Osteoblast (primary cell): ENCODE data around the gene MKRN3. TPM values are rescaled to one million over a fixed set of nuclear protein-coding genes. Genes with fewer than 3 reads are reported as not detected.
A peak's percentile ranks its signal among the peaks of the same experiment; 100 is the strongest.

Experiments
- DNase-seq: peaks from one replicate; pipeline ENCODE4 v3.0.0; 2011; ENCODE audit warnings: low spot score, mixed read lengths; ENCODE audit not compliant: insufficient read length; ENCODE audit errors: missing footprints
- H2AFZ ChIP-seq: 2 replicates; pipeline ENCODE4 v1.6.0; 2011; ENCODE audit warnings: mild to moderate bottlenecking, low read length
- H3K27ac ChIP-seq: 2 replicates; pipeline ENCODE4 v1.5.1; 2011; ENCODE audit warnings: mild to moderate bottlenecking, low read depth, low read length, moderate library complexity
- H3K27me3 ChIP-seq: 2 replicates; pipeline ENCODE4 v1.6.0; 2012; ENCODE audit warnings: mild to moderate bottlenecking, control low read depth, inconsistent platforms, low read length, moderate library complexity; ENCODE audit not compliant: insufficient read depth
- H3K36me3 ChIP-seq: 2 replicates; pipeline ENCODE4 v1.5.1; 2011; ENCODE audit warnings: mild to moderate bottlenecking, low read length, control low read depth, moderate library complexity; ENCODE audit not compliant: insufficient read depth
- H3K4me1 ChIP-seq: 2 replicates; pipeline ENCODE4 v1.5.1; 2011; ENCODE audit warnings: mild to moderate bottlenecking, low read length, control low read depth, moderate library complexity; ENCODE audit not compliant: insufficient read depth
- H3K4me2 ChIP-seq: 2 replicates; pipeline ENCODE4 v1.6.0; 2011; ENCODE audit warnings: mild to moderate bottlenecking, low read length; ENCODE audit not compliant: insufficient read depth
- H3K4me3 ChIP-seq: fragments of 200-600 bp; sonication (generic); 3 replicates; pipeline ENCODE4 v1.5.1; 2012; ENCODE audit warnings: mild to moderate bottlenecking, low read length, inconsistent platforms; ENCODE audit not compliant: insufficient read depth
- H3K79me2 ChIP-seq: 2 replicates; pipeline ENCODE4 v1.6.0; 2012; ENCODE audit warnings: mild to moderate bottlenecking, low read length, control low read depth, inconsistent platforms; ENCODE audit not compliant: insufficient read depth
- H3K9me3 ChIP-seq: 2 replicates; pipeline ENCODE4 v1.5.1; 2011; ENCODE audit warnings: low read depth, low read length, control low read depth
- H4K20me1 ChIP-seq: 2 replicates; pipeline ENCODE4 v1.6.0; 2012; ENCODE audit warnings: mild to moderate bottlenecking, low read length, control low read depth; ENCODE audit not compliant: insufficient read depth
- total RNA-seq: library from RNA; depleted of rRNA; stranded (reverse); fragments of >200 nt; gene quantifications from 2 replicates; pipeline ENCODE4 v1.2.3, GENCODE V29; 2012
- TF ChIP-seq, protein P1 (sequence below): IDR thresholded peaks from 2 replicates; pipeline ENCODE4 v1.5.1; 2011; ENCODE audit warnings: mild to moderate bottlenecking, low read depth, low read length, moderate library complexity; ENCODE audit errors: extremely low read depth

Gene MKRN3
- 0.36 and 0.59 TPM in 2 replicates for total RNA-seq

DNA sequence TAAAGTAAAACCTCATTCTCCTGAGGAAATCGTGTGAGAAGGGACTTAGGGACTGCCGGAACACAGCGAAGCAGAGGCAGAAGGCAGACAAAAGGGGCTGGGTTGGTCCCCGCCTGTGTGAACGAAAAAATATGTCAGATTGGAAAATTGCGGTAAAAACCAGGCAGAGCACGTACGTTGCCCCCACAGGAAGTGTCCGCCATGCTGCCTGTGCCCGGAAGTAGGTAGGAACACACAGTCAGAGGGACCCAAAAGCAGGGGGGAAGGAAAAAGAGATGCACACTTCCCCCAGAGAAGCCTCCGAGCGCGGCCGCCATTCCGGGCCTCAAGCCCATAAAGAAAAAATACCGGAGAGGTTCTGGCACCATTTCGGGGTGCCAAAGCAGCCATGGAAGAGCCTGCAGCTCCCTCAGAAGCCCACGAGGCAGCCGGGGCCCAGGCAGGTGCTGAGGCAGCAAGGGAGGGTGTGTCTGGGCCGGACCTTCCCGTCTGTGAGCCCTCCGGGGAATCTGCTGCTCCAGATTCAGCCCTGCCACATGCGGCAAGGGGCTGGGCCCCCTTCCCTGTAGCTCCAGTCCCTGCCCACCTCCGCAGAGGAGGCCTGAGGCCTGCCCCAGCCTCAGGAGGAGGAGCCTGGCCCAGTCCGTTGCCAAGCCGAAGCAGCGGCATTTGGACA is at the start of gene MKRN3:
Gene MKRN3, plus strand, starts transcription at position 280 of the 676 bp plus-strand sequence. Its CDS starts 109 bp downstream, at position 389.
- Histone ChIP-seq H3K27ac (no peak within 1 kb of the TSS), H3K4me2 (no peak within 1 kb of the TSS), H3K27me3 (no peaks in the 10 kb centered on the region), H3K9me3 (no peaks in the 10 kb centered on the region), H3K79me2 (peaks cover 2% of the 10 kb centered on the region), H3K4me3 (peak within 1 kb of the TSS; percentile 58), H2AFZ (no peak within 1 kb of the TSS), H3K36me3 (no peaks in the 10 kb centered on the region), H4K20me1 (no peaks in the 10 kb centered on the region), H3K4me1 (no peaks in the 10 kb centered on the region)
- peak; percentile 23 for DNase-seq
- TF ChIP-seq, protein P1, sequence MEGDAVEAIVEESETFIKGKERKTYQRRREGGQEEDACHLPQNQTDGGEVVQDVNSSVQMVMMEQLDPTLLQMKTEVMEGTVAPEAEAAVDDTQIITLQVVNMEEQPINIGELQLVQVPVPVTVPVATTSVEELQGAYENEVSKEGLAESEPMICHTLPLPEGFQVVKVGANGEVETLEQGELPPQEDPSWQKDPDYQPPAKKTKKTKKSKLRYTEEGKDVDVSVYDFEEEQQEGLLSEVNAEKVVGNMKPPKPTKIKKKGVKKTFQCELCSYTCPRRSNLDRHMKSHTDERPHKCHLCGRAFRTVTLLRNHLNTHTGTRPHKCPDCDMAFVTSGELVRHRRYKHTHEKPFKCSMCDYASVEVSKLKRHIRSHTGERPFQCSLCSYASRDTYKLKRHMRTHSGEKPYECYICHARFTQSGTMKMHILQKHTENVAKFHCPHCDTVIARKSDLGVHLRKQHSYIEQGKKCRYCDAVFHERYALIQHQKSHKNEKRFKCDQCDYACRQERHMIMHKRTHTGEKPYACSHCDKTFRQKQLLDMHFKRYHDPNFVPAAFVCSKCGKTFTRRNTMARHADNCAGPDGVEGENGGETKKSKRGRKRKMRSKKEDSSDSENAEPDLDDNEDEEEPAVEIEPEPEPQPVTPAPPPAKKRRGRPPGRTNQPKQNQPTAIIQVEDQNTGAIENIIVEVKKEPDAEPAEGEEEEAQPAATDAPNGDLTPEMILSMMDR, result no peak

DNA sequence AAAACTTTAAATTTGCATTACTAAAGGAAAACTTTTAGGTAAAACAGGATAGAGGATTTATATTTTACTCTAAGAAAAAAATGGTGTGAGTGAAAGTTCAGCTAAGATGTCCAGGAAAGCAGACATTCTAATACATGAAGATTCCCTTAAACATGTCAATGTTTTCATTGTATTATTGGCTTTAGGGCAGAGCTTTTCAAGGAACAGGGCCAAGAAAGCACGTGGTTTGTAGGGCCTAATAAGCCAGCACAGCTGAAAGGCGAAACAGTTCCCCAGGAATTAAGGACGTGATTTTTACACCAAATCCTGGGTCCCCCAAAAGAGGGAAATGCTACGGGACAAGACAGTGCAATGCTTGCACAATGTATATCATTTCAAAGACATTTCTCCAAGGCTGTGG is 48.6 kb upstream of the MKRN3 start:
- Histone ChIP-seq H2AFZ (no peak overlapping the region), H3K27me3 (no peaks in the 10 kb centered on the region), H3K27ac (no peak overlapping the region), H4K20me1 (no peaks in the 10 kb centered on the region), H3K79me2 (no peaks in the 10 kb centered on the region), H3K9me3 (peaks cover 4% of the 10 kb centered on the region), H3K4me3 (no peak overlapping the region), H3K4me1 (no peaks in the 10 kb centered on the region), H3K36me3 (no peaks in the 10 kb centered on the region), H3K4me2 (no peak overlapping the region)
- no peak for DNase-seq
- TF ChIP-seq, protein P1, result no peak

DNA sequence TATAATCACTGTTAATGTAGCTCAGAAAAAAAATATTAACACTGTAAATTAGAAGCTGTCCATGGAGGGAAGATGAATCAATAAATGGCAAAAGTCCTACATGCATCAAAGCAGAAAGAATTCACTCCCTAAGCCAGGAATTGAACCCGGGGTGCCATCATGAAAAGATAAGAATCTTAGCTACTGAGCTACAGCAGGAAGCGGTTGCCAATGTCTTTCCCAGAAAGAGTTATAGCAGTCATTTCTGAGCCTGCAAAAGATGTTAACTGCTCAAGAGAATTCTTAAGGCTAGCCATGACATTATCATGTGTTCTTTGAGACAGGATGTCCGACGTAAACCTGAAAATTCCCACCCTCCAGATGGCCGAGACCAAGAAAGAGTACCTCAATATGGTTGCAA is 47.4 kb upstream of the MKRN3 start:
- Histone ChIP-seq H3K4me1 (no peaks in the 10 kb centered on the region), H3K9me3 (peaks cover 4% of the 10 kb centered on the region), H3K36me3 (no peaks in the 10 kb centered on the region), H3K27me3 (no peaks in the 10 kb centered on the region), H4K20me1 (no peaks in the 10 kb centered on the region), H3K4me2 (no peak overlapping the region), H3K79me2 (no peaks in the 10 kb centered on the region), H3K4me3 (no peak overlapping the region), H2AFZ (no peak overlapping the region), H3K27ac (no peak overlapping the region)
- TF ChIP-seq, protein P1, result no peak
- no peak for DNase-seq

DNA sequence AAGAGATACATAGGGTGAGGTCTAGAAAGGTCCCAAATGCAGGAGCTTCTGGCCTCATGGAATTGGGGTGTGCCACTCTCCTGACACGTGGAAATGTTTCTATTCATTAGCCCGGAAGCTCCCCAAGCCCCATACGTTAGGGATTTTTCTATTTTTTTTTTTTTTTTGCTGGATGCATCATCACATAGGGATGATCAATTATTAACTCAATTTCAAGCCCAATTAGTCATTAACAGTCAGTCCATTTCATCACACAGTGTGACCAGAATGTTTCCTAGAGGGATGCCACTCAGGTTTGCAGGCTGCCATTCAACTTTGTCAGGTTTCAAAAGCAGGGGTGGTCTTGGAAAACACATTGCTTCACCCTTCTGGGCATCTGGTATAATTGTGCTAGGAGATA is 40.7 kb upstream of the MKRN3 start:
- no peaks in the 10 kb centered on the region for H3K36me3 ChIP-seq
- H3K79me2 ChIP-seq, result no peaks in the 10 kb centered on the region
- no peaks in the 10 kb centered on the region for H3K27me3 ChIP-seq
- no peak overlapping the region for H3K4me2 ChIP-seq
- H3K4me3 ChIP-seq, result no peak overlapping the region
- H3K27ac ChIP-seq, result no peak overlapping the region
- no peak overlapping the region for H2AFZ ChIP-seq
- DNase-seq, result no peak
- H3K4me1 ChIP-seq, result no peaks in the 10 kb centered on the region
- peaks cover 3% of the 10 kb centered on the region for H3K9me3 ChIP-seq
- TF ChIP-seq, protein P1, result no peak
- no peaks in the 10 kb centered on the region for H4K20me1 ChIP-seq
